SK-N-SH (cell line): ENCODE results near the gene TBL1X.

Experiments
- EP300 ChIP-seq, 2 experiments: IDR thresholded peaks; 2 replicates each; pipeline versions ENCODE4 v1.4.0 to v1.6.1; 2012; ENCODE audit warnings: borderline replicate concordance in 1 of 2, low read depth in 1 of 2, low read length in 1 of 2
- EZH2phosphoT487 ChIP-seq: fragments of 200-600 bp; sonication (generic); IDR thresholded peaks from 2 replicates; pipeline ENCODE4 v1.6.1; 2017; ENCODE audit warnings: low read depth, mixed run types, mild to moderate bottlenecking, antibody characterized with exemption, moderate library complexity, borderline replicate concordance
- JUND ChIP-seq: IDR thresholded peaks from 2 replicates; pipeline ENCODE4 v1.4.0; 2012
- MXI1 ChIP-seq: IDR thresholded peaks from 2 replicates; pipeline ENCODE4 v1.6.1; 2012; ENCODE audit warnings: mild to moderate bottlenecking, low read depth, low read length, improper control_type of control experiment
- RAD21 ChIP-seq: IDR thresholded peaks from 2 replicates; pipeline ENCODE4 v1.6.1; 2012; ENCODE audit warnings: mild to moderate bottlenecking, low read length
- RFX5 ChIP-seq: IDR thresholded peaks from 2 replicates; pipeline ENCODE4 v1.6.1; 2012; ENCODE audit warnings: mild to moderate bottlenecking, improper control_type of control experiment, low read length
- RXRA ChIP-seq: IDR thresholded peaks from 2 replicates; pipeline ENCODE4 v1.4.0; 2012; ENCODE audit warnings: low read depth, mild to moderate bottlenecking, borderline replicate concordance
- TEAD4 ChIP-seq: IDR thresholded peaks from 2 replicates; pipeline ENCODE4 v1.4.0; 2012; ENCODE audit warnings: mild to moderate bottlenecking, borderline replicate concordance; ENCODE audit not compliant: insufficient read depth
- TF ChIP-seq, protein P1 (sequence below): fragments of 200-600 bp; sonication (generic); IDR thresholded peaks from 2 replicates; pipeline ENCODE4 v1.6.1; 2017; ENCODE audit warnings: antibody characterized with exemption, mild to moderate bottlenecking, moderate library complexity
- TF ChIP-seq, protein P2 (sequence below): IDR thresholded peaks from 2 replicates; pipeline ENCODE4 v1.6.1; 2012; ENCODE audit warnings: mild to moderate bottlenecking, low read depth, low read length, moderate library complexity
- TF ChIP-seq, protein P3 (sequence below): fragments of 150-350 bp; IDR thresholded peaks from 2 replicates; pipeline ENCODE4 v1.6.1; 2016; ENCODE audit warnings: mild to moderate bottlenecking, low read depth, low read length

DNA sequence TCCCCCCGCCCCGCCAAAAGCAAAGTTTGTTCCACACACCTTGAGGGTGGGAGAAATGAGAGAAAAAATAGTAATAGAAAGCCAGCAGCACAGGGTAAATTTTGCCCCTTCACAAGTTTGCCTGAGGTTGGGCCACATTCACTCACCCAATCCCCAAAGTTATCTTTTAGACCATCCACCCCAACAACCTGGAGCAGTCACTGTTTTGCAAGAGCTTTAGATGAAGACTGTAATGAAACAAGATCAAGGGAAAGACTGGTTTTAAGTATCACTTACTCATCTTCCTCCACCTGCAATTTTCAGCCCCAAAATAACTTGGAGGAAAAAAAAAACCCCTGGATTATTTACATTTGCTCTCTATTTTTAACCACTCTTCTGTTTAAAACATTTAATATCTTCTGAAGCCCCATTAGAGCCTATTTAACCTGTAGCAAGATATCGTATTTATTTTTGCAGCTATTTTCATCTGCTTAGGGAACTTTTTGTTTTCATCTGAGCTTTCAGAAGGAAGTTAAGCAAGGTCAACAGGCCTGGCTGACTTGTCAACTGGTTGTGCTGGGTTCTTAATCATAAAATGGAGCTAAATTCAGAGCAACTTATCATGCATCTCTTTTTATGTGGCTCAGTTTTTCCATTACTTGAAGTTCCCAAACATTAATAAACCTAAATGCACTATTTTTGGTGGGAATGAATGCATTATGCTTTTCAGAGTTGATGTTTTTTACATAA lies 24.6 kb upstream of the TBL1X start:
- TF ChIP-seq, protein P1, sequence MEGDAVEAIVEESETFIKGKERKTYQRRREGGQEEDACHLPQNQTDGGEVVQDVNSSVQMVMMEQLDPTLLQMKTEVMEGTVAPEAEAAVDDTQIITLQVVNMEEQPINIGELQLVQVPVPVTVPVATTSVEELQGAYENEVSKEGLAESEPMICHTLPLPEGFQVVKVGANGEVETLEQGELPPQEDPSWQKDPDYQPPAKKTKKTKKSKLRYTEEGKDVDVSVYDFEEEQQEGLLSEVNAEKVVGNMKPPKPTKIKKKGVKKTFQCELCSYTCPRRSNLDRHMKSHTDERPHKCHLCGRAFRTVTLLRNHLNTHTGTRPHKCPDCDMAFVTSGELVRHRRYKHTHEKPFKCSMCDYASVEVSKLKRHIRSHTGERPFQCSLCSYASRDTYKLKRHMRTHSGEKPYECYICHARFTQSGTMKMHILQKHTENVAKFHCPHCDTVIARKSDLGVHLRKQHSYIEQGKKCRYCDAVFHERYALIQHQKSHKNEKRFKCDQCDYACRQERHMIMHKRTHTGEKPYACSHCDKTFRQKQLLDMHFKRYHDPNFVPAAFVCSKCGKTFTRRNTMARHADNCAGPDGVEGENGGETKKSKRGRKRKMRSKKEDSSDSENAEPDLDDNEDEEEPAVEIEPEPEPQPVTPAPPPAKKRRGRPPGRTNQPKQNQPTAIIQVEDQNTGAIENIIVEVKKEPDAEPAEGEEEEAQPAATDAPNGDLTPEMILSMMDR = no peak
- TF ChIP-seq, protein P2, sequence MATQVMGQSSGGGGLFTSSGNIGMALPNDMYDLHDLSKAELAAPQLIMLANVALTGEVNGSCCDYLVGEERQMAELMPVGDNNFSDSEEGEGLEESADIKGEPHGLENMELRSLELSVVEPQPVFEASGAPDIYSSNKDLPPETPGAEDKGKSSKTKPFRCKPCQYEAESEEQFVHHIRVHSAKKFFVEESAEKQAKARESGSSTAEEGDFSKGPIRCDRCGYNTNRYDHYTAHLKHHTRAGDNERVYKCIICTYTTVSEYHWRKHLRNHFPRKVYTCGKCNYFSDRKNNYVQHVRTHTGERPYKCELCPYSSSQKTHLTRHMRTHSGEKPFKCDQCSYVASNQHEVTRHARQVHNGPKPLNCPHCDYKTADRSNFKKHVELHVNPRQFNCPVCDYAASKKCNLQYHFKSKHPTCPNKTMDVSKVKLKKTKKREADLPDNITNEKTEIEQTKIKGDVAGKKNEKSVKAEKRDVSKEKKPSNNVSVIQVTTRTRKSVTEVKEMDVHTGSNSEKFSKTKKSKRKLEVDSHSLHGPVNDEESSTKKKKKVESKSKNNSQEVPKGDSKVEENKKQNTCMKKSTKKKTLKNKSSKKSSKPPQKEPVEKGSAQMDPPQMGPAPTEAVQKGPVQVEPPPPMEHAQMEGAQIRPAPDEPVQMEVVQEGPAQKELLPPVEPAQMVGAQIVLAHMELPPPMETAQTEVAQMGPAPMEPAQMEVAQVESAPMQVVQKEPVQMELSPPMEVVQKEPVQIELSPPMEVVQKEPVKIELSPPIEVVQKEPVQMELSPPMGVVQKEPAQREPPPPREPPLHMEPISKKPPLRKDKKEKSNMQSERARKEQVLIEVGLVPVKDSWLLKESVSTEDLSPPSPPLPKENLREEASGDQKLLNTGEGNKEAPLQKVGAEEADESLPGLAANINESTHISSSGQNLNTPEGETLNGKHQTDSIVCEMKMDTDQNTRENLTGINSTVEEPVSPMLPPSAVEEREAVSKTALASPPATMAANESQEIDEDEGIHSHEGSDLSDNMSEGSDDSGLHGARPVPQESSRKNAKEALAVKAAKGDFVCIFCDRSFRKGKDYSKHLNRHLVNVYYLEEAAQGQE = no peak
- TF ChIP-seq EP300 (IDR thresholded peaks at IDR 0.05; ENCODE audit: borderline replicate concordance in 1 of 2, low read depth in 1 of 2, low read length in 1 of 2) (no peak), TEAD4 (no peak), EZH2phosphoT487 (no peak), MXI1 (no peak), RFX5 (no peak), JUND (no peak), RAD21 (no peak), RXRA (no peak)
- TF ChIP-seq, protein P3, sequence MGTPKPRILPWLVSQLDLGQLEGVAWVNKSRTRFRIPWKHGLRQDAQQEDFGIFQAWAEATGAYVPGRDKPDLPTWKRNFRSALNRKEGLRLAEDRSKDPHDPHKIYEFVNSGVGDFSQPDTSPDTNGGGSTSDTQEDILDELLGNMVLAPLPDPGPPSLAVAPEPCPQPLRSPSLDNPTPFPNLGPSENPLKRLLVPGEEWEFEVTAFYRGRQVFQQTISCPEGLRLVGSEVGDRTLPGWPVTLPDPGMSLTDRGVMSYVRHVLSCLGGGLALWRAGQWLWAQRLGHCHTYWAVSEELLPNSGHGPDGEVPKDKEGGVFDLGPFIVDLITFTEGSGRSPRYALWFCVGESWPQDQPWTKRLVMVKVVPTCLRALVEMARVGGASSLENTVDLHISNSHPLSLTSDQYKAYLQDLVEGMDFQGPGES = no peak
